SJCRH30 (cell line): ENCODE measurements around the gene TXNIP. TPM values are rescaled to one million over a fixed set of nuclear protein-coding genes. Genes with fewer than 3 reads are reported as not detected.

Experiments
- DNase-seq, 2 experiments: peaks; one replicate each; pipeline ENCODE4 v3.0.0-alpha.2; 2015 to 2020
- H3K27ac ChIP-seq: fragments of 250-450 bp; sonication (Bioruptor Pico); 2 replicates; pipeline ENCODE4 v1.5.1; 2020; ENCODE audit warnings: mild to moderate bottlenecking, moderate library complexity
- H3K27me3 ChIP-seq: fragments of 250-450 bp; sonication (Bioruptor Pico); 2 replicates; pipeline ENCODE4 v1.5.1; 2020; ENCODE audit warnings: mild to moderate bottlenecking, moderate library complexity
- H3K36me3 ChIP-seq: fragments of 250-450 bp; sonication (Bioruptor Pico); 2 replicates; pipeline ENCODE4 v1.5.1; 2020; ENCODE audit warnings: mild to moderate bottlenecking, moderate library complexity
- H3K4me1 ChIP-seq: fragments of 250-450 bp; sonication (Bioruptor Pico); 2 replicates; pipeline ENCODE4 v1.5.1; 2020; ENCODE audit warnings: mild to moderate bottlenecking, moderate library complexity
- H3K4me3 ChIP-seq: fragments of 250-450 bp; sonication (Bioruptor Pico); 2 replicates; pipeline ENCODE4 v1.5.1; 2020; ENCODE audit warnings: mild to moderate bottlenecking, moderate library complexity
- H3K9me3 ChIP-seq: fragments of 250-450 bp; sonication (Bioruptor Pico); replicated peaks from 2 replicates; pipeline ENCODE4 v1.5.1; 2020; ENCODE audit warnings: mild to moderate bottlenecking, moderate library complexity
- total RNA-seq: library from RNA; depleted of rRNA; stranded (reverse); fragments of >200 nt; shearing (Covaris generic); gene quantifications from 2 replicates; pipeline ENCODE4 v1.2.3, GENCODE V29; 2014

The TXNIP gene
- total RNA-seq, 1 experiment from 2014 or later: 177 TPM

DNA sequence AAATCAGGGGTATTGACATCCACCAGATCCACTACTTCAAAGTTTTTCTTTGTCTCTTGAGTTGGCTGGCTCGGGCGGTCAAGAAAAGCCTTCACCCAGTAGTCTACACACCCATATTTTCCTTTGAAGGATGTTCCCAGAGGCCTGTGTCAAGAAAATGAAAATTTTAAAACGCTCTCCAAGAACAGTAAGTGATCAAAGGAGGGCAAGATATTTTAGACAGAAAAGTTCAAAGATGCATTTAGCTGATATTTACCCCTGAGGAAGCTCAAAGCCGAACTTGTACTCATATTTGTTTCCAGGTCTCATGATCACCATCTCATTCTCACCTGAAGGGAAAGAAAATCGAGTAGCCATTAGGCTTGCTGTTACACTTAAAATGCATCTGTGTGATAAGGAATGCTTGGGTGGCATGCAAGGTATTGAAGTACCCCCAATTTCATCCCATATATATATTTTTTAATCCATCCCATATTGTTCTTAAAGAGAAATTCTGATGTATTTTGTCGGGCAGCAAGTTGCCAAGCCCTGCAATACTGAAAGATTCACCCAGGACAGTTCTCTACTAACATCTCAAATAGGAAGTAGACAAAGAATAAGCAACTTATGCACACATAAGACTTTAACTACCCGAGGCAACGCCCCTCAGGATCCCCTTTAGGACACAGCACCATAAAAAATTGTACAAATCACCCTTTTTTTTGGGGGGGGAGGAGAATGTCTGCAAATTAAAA, 1.1 kb downstream of the TXNIP start:
- no peaks in the 10 kb centered on the region for H3K27me3 ChIP-seq
- no peak for DNase-seq
- H3K9me3 ChIP-seq: no peaks in the 10 kb centered on the region
- peaks cover 36% of the 10 kb centered on the region for H3K36me3 ChIP-seq
- peaks cover 29% of the 10 kb centered on the region for H3K4me1 ChIP-seq
- H3K27ac ChIP-seq: no peak overlapping the region; the same call in 1 of the 2 replicates
- H3K4me3 ChIP-seq: peak overlapping the region; percentile 72

DNA sequence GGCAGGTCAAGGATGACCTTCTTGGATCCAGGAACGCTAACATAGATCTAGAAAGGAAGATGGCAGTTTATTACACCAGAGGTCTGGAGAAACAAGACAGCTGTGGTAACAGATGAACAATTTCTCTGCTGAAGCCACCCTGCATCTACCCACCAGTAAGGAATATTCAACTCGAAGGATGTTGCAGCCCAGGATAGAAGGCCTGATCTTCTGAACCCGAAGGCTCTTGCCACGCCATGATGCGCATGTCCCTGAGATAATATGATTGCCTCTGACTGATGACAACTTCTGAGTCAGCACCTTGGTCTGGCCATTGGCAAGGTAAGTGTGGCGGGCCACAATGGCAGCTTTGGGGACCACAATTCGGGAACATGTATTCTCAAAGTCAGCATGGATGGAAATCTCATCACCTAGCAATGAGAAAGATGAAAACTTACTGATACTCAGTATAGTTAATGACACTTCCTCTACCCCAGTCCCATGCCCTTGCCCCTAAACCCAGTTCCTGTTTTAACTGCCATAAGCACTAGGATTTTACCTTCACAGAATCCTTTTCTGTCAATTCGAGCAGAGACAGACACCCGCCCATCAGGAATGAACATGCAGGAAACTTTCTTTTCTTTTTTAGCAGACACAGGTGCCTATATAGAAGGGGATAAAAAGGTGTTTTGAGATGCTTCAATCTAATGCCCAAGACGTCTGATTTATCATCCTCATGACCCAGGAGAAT, 1.8 kb downstream of the TXNIP start:
- no peaks in the 10 kb centered on the region for H3K27me3 ChIP-seq
- no peak for DNase-seq

DNA sequence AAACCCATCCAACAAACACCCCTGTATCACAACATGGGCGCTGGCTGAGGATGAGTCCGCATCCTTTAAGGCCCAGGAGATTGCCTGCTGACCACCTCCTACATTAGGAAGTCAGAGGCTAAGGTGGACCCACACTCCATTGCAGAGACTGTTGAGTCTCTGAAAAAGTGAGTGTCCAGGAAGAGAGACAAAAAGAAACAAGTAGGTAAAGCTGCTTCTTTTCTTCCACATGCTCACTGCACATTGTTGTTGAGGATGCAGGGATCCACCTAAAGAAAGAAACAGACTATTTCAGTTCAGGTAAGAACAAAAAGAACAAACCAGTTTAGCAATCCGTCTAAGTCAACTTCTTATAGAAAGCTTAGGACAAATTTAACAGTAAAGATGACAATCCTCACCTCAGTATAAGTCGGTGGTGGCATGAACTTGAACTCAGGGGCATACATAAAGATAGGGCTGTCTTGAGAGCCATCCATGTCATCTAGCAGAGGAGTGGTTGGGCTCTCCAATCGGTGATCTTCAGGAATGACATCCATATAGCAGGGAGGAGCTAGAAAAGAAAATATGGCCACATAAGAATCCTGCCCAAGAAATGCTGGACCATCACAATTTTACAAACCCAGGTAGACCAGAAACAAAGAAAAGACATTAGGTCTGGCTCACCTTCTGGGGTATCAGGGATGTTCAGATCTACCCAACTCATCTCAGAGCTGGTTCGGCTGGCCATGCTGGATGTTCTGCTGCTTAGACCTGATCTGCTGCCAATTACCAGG, 2.6 kb downstream of the TXNIP start:
- Histone ChIP-seq H3K36me3 (peaks cover 36% of the 10 kb centered on the region), H3K4me3 (peak overlapping the region; percentile 72), H3K9me3 (no peaks in the 10 kb centered on the region), H3K4me1 (peaks cover 18% of the 10 kb centered on the region), H3K27ac (no peak overlapping the region), H3K27me3 (no peaks in the 10 kb centered on the region)
- DNase-seq: no peak

More for the DNA sequence above, 1.8 kb downstream of the TXNIP start:
- Histone ChIP-seq H3K4me3 (peak overlapping the region; percentile 72), H3K9me3 (no peaks in the 10 kb centered on the region), H3K27ac (no peak overlapping the region), H3K36me3 (peaks cover 36% of the 10 kb centered on the region), H3K4me1 (peaks cover 24% of the 10 kb centered on the region)

DNA sequence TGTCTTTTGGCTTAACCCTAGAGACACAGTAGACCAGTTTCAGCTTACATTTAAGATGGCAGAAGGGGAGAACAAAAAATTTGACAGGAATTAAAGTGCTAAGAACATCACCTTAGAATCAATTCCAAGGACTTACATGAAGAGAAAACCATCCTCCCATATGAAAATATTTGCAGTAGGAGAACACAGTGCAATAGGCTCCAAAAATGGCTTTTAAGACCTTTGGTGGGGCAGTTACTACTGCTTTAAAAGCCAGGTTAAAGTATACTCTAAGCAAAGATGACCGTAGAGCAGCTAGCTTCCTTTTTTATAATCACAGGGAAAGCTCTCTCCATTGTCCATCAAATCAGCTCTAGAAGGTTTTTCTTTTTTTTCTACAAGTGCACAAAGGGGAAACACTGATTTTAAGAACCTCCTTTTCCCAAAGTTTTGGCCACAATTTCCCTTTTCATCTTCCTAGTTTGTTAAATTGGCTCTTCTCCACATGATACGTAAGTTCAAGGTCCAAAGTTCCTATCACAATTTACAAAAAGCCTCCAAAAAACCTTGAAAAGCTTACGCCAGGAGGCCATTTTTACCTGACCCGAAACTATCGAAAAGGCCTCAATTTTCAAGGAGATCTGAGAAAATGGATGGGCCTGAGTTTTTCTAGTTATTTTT, 3.3 kb downstream of the TXNIP start:
- no peaks in the 10 kb centered on the region for H3K27me3 ChIP-seq
- peaks cover 11% of the 10 kb centered on the region for H3K4me1 ChIP-seq
- no peak for DNase-seq
- H3K4me3 ChIP-seq: no peak overlapping the region
- H3K36me3 ChIP-seq: peaks cover 36% of the 10 kb centered on the region
- no peak overlapping the region for H3K27ac ChIP-seq
- H3K9me3 ChIP-seq: no peaks in the 10 kb centered on the region

DNA sequence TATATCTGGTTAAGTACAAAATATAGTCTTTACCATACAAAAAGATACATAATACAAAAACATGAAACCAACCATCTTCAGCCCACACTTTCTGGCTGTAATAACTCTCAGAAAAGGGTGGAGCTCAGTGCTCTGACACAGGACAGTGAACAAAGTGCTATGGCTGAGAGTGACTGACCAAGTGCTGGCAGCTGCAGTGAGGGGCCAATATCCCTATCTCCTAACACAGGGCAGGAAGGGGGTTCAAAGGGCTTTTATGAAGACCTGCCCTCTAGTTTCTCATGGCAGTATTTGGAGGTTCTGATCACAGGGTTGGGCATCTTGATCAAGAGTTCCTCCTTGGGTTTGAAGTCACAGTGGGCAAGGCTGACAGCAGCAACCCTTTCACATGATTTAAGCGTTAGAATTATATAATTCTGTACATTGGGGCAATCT, 3.9 kb downstream of the TXNIP start:
- no peak overlapping the region for H3K27ac ChIP-seq
- no peak overlapping the region for H3K4me3 ChIP-seq

DNA sequence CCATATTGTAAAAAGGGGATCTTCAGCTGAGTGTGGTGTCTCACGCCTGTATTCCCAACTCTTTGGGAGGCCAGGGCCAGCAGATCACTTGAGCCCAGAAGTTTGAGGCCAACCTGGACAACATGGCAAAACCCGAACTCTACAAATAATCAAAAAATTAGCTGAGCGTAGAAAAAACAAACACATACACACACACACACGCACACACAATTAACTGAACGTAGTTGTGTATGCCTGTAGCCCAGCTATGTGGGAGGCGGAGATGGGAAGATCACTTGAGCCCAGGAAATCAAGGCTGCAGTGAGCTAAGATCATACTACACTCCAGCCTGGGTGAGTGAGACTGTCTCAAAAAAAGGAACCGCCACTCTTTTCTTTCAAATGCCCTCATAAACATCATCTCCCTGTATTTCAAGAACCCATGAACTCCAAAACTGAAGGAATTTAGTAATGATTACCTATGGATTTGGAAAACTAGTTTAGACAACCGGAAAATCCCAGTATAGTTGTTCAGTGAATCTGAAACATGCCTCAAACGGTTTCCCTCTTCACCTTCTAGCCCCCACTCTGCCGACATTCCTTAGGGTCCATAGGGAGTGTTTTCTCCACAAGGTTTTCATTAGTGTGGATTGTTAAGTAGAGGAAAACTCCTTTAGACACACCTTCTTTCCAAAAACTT, 4.5 kb downstream of the TXNIP start:
- Histone ChIP-seq H3K4me3 (no peak overlapping the region), H3K9me3 (no peaks in the 10 kb centered on the region), H3K36me3 (peaks cover 36% of the 10 kb centered on the region), H3K27ac (no peak overlapping the region), H3K4me1 (peaks cover 7% of the 10 kb centered on the region), H3K27me3 (no peaks in the 10 kb centered on the region)
- DNase-seq: no peak

More for the DNA sequence above, 3.9 kb downstream of the TXNIP start:
- peaks cover 7% of the 10 kb centered on the region; the same call in 1 of the 2 replicates for H3K4me1 ChIP-seq
- H3K9me3 ChIP-seq: no peaks in the 10 kb centered on the region
- no peaks in the 10 kb centered on the region for H3K27me3 ChIP-seq
- no peak for DNase-seq
- peaks cover 36% of the 10 kb centered on the region for H3K36me3 ChIP-seq

DNA sequence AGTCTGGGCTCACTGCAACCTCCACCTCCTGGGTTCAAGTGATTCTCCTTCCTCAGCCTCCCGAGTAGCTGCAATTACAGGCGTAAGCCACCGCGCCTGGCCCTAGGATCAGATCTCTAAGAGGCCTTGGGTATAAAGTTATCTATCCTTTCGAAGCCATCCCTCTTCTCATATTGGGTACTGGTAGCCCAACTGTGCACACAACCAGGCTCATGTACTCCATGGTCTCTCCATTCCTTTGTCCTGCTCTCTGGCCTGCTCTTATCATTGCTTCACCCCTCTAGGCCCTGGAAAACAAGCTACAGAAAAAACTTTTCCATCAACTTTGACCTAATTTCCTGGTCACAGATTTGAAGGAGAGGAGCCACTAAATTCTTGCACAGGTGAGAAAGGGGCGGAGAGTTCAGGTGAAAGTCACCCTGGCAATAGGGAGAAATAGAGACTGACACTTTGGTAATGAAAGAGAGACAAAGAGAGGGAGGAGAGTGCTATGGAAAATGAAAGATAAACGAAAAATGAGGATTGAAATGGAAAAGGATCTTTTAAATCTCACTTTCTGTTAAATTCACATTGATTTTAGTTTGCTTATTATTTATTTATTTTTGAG, 6.0 kb downstream of the TXNIP start:
- H3K4me3 ChIP-seq: no peak overlapping the region
- no peak overlapping the region for H3K27ac ChIP-seq
- DNase-seq: no peak
- no peaks in the 10 kb centered on the region for H3K27me3 ChIP-seq
- H3K9me3 ChIP-seq: no peaks in the 10 kb centered on the region
- H3K4me1 ChIP-seq: peaks cover 16% of the 10 kb centered on the region
- peaks cover 34% of the 10 kb centered on the region for H3K36me3 ChIP-seq

DNA sequence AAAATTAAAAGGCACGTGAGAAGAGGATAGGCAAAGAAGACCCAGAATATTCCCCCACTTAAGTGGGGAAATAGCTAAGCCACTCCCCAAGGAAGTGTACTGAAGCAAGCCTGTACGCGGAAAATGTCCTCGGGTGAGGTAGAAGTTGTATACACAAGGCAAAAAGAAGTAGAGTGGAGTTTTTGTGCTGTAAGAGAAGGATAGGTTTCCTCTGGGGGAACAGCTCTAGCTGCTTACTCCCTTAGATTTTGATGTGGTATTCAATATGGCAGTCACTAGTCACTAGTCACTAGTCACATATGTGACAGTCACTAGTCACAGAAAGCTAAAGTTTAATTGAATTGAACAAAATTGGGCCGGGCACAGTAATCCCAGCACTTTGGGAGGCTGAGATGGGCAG, 7.6 kb downstream of the TXNIP start:
- Histone ChIP-seq H3K4me1 (peaks cover 24% of the 10 kb centered on the region), H3K27ac (no peak overlapping the region), H3K9me3 (no peaks in the 10 kb centered on the region), H3K27me3 (no peaks in the 10 kb centered on the region), H3K4me3 (no peak overlapping the region), H3K36me3 (peaks cover 19% of the 10 kb centered on the region)
- no peak for DNase-seq

DNA sequence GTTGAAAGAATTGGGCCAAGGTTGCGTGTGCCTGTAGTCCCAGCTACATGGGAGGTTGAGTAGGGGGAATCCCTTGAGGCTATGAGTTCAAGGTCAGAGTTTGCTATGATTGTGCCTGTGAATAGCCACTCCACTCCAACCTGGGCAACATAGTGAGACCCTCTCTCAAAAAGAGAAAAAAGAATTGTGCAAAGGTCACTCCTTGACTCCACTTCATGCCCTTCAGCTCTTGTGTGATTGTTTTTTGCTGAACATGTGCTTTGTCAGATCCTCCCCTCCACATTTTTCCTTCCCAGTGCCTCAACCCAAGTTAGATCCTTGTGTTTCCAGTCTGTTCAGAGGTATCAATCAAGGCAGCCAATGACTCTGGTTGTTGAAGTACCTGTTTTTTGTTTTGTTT, 8.5 kb downstream of the TXNIP start:
- Histone ChIP-seq H3K4me1 (peaks cover 33% of the 10 kb centered on the region), H3K4me3 (no peak overlapping the region), H3K36me3 (peaks cover 10% of the 10 kb centered on the region), H3K27ac (no peak overlapping the region), H3K27me3 (no peaks in the 10 kb centered on the region), H3K9me3 (no peaks in the 10 kb centered on the region)
- DNase-seq: no peak

DNA sequence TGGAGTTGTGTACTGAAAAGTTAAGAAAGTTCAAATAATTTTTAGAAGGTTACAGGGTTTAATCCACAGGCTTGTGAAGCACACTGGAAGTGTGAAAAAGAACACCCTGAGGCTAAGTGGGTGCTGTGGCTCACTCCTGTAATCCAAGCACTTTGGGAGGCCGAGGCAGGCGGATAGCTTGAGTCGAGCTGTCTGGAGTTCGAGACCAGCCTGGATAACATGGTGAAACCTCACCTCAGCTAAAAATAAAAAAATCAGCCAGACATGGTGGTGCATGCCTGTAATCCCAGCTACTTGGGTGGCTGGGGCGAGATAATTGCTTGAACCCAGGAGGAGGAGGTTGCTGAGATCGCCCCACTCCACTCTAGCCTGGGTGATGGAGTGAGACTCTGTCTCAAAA, 9.8 kb downstream of the TXNIP start:
- no peaks in the 10 kb centered on the region for H3K36me3 ChIP-seq
- DNase-seq: peak in 1 of 2 experiments; percentile 34
- H3K4me1 ChIP-seq: peaks cover 44% of the 10 kb centered on the region
- peak overlapping the region; percentile 37 for H3K4me3 ChIP-seq
- H3K9me3 ChIP-seq: no peaks in the 10 kb centered on the region
- peak overlapping the region; percentile 92 for H3K27ac ChIP-seq
- no peaks in the 10 kb centered on the region for H3K27me3 ChIP-seq

DNA sequence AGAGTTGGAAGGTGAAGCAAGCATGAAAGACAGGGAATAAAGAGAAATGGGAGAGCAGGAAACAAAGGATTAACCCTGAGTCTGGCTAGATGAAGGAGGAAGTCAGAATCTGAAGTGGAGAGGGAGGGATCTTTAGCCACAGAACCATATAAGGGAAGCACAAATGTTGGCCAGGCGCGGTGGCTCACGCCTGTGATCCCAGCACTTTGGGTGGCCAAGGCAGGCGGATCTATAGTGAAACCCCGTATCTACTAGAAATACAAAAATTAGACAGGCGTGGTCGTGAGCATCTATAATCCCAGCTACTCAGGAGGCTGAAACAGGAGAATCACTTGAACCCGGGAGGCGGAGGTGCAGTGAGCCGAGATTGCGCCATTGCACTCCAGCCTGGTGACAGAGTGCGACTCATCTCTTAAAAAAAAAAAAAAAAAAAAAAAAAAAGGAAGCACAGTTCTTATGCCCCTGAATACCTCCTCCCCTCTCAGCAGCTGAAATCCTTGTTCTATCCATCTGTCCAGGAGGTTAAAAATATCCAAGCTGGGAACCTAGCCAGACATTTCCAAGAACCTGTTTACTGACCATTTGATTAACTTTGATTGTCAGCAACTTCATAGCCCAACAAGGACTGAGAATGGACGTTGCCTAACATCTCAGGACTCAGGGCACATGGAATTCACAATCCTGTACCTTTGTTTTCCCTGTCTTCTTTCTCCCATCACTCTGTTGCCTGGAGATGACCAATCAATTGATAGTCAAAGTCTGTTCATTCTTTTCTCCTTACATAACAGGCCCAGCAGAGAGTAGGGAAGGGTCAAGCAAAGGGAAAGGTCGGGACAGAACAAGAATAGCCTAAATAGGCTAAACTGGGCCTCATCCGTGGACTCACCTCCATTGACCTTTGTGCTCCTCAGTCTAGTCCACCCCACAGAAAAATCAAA, 10.6 kb downstream of the TXNIP start:
- H3K4me3 ChIP-seq: peak overlapping the region; percentile 37
- H3K27ac ChIP-seq: peak overlapping the region; percentile 92
- no peaks in the 10 kb centered on the region for H3K9me3 ChIP-seq
- no peaks in the 10 kb centered on the region for H3K27me3 ChIP-seq
- H3K36me3 ChIP-seq: no peaks in the 10 kb centered on the region
- peak; percentile 87 to 94 for DNase-seq
- H3K4me1 ChIP-seq: peaks cover 45% of the 10 kb centered on the region

DNA sequence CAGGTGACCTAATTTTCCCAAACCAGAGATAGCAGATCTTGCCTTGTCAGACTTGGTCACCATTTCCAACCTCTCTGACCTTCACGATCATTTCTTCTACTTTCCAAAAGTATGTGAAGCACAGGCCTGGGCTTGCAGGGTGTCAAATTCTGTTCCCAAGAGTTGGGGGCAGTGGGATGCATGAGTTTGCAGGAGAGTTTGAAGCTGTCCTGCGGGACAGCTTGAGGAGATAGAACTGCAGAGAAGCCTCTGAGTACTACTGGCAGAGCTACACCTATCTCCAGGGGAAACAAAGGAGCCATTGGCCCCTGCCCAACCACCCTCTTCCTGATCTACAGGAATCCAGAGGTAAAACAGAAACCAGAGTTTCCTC, 11.3 kb downstream of the TXNIP start:
- peak in 1 of 2 experiments; percentile 59 for DNase-seq
- Histone ChIP-seq H3K27me3 (no peaks in the 10 kb centered on the region), H3K9me3 (no peaks in the 10 kb centered on the region), H3K36me3 (no peaks in the 10 kb centered on the region), H3K4me3 (peak overlapping the region; percentile 37), H3K4me1 (peaks cover 51% of the 10 kb centered on the region), H3K27ac (peak overlapping the region; percentile 92)
